HG02970 (cell line): ENCODE measurements around the gene TP53BP2.
"Not testable (repeated sequence)": the region's sequence is repeated elsewhere in the genome, so short reads cannot be mapped to it uniquely, and the experiment has no call there.

Experiments
- ATAC-seq: cut with Tn5 transposase; IDR thresholded peaks from one replicate; pipeline ENCODE4 v1.9.1; 2021; ENCODE audit warnings: mild to moderate bottlenecking, moderate library complexity, moderate number of reproducible peaks; ENCODE audit not compliant: unreplicated experiment, low FRiP score

TP53BP2 gene

GRCh38 chr1:223748405-223748772 is 97.4 kb downstream of the TP53BP2 start:
- ATAC-seq, result no peak

GRCh38 chr1:223747838-223748335 is 97.9 kb downstream of the TP53BP2 start:
- ATAC-seq, result no peak

- ATAC-seq, result no peak
Observed at GRCh38 chr1:223745731-223746130, 100.0 kb downstream of the TP53BP2 start.

DNA sequence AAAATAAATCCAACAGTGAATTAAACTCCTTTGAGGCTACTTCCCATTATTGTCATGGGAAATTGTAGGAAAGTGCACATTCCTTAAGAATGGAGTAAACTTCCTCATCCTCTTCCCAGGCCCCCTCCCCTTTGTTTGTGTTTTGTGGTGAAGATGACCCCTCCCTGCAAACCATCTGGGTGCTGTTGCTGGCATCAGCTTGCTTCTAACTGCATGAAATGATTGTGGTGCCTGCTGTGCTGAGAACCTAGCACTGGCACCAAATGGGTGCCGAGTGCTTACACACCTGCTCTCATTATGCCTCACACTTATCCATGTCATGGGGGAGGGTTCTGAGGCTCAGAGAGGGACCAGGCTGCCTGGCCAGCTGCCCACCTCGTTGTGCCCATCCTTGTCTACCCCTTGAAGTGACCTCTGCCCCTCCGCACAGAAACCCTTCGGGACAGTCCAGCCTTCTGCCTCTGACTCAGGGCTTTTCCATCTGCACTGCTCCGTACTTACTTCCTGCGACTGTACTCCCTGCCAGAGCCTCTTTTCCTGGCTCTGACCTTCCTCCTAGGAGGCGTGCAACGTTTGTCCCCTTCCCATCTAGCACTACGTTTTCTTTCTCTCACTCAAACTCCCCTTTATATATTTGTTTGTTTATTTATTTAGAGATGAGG is 102.8 kb downstream of the TP53BP2 start:
- ATAC-seq, result no peak

DNA sequence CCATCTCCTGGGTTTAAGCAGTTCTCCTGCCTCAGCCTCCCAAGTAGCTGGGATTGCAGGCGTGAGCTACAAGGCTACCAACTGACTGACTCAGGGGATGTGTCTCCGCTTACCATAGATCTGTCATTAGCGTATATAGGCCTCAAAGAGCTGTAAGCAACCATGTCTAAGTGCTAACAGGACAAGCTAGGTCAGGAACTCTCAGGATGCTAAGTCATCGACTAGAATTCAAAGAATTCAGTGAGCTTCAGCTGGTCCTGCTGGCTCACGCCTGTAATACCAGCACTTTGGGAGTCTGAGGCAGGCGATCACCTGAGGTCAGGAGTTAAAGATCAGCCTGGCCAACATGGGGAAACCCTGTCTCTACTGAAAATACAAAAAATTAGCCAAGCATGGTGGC is 103.9 kb downstream of the TP53BP2 start:
- no peak for ATAC-seq

GRCh38 chr1:223740038-223740736 is 105.6 kb downstream of the TP53BP2 start:
- not testable (repeated sequence) for ATAC-seq

GRCh38 chr1:223739366-223740037 is 106.2 kb downstream of the TP53BP2 start:
- ATAC-seq, result no peak

DNA sequence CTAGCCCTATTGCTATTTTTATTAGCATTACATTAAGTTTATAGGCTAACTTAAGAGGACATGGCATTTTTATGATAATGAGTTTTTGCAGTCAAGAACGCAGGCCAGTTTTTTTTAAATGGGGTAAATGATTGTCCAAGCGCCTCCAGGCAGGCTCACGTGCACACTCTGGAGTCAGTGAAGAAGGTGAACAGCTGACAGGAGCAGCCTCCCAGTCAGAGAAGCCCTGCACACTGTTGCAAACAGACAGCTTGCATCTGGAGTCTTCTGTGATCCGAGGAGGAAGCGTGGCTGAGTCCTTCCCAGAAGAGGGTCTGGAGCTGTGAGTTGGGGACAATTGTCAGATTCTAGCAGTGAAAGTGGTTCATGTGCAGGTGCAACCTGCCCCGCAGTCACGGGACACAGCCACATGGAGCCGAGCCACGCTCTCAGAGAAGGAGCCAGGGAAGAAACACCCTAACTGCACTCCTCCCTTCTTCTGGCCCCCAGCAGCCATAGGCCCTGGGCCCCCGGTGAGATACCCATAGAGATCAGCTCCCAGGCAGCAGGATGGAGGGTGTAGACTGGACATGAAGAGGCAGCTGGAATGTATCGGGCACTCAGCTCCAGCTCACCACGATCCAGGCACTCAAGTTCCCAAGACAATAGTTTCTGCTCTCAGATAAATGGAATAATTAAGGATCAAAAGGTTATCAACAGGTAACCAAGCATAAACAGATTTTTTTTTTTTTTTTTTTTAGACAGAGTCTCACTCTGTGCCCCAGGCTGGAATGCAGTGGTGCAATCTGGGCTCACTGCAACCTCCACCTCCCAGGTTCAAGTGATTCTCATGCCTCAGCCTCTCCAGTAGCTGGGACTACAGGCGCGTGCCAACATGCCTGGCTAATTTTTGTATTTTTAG is 107.0 kb downstream of the TP53BP2 start:
- no peak for ATAC-seq

GRCh38 chr1:223737342-223737741 is 108.4 kb downstream of the TP53BP2 start:
- no peak for ATAC-seq

DNA sequence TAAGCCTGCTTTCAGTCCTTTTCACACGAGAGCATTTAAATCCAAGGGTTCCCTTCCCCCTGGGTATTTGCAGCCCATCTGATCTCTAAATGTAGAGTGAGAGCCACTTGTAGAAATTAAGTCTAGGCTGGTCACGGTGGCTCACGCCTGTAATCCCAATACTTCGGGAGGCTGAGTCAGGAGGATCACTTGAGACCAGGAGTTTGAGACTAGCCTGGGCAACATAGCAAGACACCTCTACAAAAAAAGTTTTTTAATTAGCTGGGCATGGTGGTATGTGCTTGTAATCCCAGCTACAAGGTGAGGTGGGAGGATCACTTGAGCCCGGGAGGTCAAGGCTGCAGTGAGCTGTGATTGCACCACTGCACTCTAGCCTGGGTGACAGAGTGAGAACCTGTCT is 109.1 kb downstream of the TP53BP2 start:
- not testable (repeated sequence) for ATAC-seq

DNA sequence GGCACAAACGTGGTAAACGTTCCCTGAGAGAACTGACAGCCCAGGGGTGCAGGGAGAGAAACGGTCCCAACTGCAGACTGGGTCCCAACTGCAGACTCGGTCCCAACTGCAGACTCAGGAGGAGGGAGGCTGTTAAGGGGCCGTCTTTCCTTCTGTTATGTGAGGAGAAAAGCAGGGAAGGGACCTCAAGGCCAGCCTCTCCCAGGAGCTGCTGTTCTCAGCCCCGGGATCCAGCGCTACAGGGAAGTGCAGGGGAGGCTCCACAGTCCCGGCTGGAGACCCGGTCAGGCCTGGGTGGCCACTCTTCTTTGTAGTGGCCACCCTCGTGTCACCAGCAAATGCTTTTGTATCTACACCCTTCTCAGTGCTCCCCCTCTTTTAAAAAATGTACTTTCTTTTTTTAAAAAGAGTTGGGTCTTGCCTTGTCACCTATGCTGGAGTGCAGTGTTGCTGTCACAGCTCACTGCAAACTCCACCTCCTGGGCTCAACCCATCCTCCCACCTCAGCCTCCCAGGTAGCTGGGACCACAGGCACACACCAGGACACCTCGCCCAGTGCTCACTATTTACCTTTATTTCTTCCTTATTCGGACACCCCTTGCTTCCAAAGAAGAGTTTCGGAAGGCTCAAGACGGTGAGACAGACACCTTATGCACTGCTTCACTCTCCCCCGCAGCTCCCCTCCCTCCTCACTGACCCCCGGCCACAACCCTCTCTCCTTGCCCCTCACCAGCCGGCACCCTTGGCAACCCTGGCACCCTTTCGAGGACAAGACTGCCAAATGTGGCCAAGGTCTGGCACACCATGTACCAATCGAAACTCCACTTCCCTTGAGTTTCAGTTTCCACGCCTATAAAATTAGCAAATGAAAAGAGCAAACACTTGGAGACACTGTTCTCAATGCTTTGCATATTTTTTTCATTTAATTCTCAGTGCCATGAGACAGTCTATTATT is 111.6 kb downstream of the TP53BP2 start:
- ATAC-seq, result no peak

DNA sequence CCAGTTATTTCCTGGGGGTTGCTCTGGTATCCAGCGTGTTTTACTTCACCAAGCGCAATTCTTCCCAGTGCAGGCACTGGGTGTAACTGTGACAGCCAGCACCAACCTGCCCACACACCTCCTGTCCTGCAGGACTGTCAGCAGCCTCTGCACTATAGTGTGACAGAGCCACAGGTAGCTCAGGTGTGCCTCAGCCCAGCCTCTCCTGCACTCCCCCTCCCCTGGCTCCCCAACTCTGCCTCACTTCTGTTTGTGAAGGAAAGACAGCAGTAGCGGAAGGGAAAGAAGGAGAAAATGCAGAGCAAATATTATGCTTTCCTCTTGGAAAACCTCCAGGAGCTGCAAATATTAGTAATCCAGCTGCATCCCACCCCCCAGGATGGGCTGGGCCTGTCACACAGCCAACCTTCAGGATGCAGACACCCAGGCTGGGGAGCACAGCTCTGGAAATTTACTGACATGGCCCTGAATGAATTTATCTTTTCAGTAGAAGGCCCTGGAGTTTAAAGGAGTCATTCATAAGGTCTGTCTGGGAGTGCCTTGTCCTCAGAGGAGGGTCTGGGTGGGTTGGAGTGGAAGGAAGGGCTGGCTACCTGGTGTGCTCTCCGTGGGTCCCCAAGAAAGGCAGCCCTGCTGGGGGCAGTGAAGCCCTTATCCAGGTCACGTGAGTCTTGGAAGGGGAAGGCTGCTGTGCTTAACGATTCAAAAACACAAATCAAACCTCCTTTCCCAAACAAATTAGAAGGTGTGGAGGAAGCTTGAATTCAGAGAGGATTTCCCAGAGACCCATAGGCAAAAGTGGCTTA is 112.6 kb downstream of the TP53BP2 start:
- no peak for ATAC-seq

DNA sequence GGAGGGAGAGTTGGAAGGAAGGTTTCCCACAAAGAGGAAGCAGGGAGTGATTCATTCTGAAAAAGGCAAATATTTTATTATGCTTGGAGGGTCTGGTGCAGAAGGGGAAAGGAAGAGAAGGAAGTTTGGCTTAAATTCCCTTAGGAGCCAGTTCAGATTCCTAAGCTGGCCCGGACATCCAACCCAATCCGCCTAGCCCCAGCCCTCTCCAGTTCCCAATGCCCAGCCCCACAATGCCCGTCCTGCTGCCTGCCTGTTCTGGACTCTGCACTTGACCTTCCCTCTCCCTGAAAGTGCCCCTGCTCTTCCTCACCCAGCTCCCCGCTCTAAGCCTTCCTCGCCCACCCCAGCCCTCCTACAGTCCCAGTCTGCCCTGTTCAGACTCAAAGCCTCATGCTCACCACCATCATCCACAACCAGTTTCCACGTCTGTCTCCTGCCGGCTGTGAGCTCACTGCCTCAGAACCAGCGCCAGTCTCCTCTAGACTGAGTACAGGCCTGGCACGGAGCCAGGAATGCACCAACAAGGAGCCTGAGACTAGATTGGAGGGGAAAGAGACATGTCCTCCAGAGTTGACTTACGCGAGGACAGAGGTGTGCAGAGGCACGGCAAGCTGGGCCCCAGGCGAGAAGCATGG is 114.5 kb downstream of the TP53BP2 start:
- ATAC-seq, result no peak

DNA sequence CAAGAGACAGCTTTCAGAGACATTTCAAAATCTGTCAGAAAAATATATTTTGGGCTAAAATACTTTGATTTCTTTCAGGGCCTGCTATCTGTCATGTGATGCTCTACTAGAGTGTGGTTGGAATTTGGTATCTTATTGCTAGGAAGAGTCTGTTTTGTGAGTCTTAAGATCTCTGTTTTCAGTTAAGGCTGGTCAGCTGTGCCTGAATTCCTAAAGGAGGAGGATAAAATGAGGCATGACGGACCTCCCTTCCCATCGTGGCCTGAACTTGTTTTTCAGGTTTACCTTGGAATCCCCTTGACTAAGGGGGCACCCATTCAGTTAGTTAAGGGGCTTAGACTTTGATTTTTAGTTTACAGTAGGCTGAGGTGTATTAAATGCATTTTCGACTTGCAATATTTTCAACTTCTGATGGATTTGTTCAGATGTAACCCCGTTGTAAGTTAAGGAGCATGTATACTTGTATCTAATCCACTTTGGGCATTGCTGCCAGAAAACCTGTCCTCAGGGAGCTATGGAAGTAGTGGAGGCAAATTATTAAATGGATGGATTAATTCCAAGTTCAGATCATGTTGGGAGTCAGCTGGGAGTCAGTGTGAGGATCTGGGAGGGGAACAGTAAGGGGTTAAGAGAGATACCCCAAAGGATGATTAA is 115.1 kb downstream of the TP53BP2 start:
- ATAC-seq, result no peak

GRCh38 chr1:223729906-223730305 is 115.8 kb downstream of the TP53BP2 start:
- no peak for ATAC-seq
